A549 (cell line): ENCODE measurements around the gene NTNG1. TPM values are rescaled to one million over a fixed set of nuclear protein-coding genes. Genes with fewer than 3 reads are reported as not detected.
A peak's percentile ranks its signal among the peaks of the same experiment; 100 is the strongest.

Experiments used
- ATAC-seq, 2 experiments: fragments of 200-7000 bp in 1 of 2; fragments of >200 bp in 1 of 2; cut with Nextera tagmentation in 1 of 2; cut with Tn5 transposase in 1 of 2; 3 replicates each; pipeline versions ENCODE4 v1.8.0 to v1.9.1; 2018 to 2020; ENCODE audit warnings: mild to moderate bottlenecking in 1 of 2, moderate library complexity in 1 of 2
- CTCF ChIA-PET: fragments of 300-600 bp; sonication (Branson Sonifier 250); formaldehyde crosslinking; extraction: SDS; loops from one replicate; lab custom pipeline; 2021; ENCODE audit warnings: antibody characterized with exemption, inconsistent platforms; lab: Yijun Ruan, JAX
- POLR2A ChIA-PET: fragments of 350-600 bp; formaldehyde crosslinking; extraction: SDS; loops from one replicate; lab custom pipeline; 2021; ENCODE audit warnings: antibody characterized with exemption, inconsistent platforms; lab: Yijun Ruan, JAX
- DNase-seq, 2 experiments: peaks; one replicate each; pipeline versions ENCODE4 v3.0.0 to v3.0.0-alpha.2; 2011 to 2016; ENCODE audit warnings: low read depth in 1 of 2, low spot score in 1 of 2
- FAIRE-seq: peaks from 2 replicates; lab custom pipeline; 2011; peaks lifted over from hg19 to GRCh38; lab: Jason Lieb, UNC
- H3K27ac ChIP-seq, 2 experiments: fragments of >200 bp; sonication (Bioruptor Twin); formaldehyde crosslinking; 3 replicates each; pipeline ENCODE4 v1.5.1; 2016 to 2017
- H3K4me1 ChIP-seq: fragments of >200 bp; sonication (Bioruptor Twin); formaldehyde crosslinking; 3 replicates; pipeline ENCODE4 v1.6.1; 2016
- H3K4me2 ChIP-seq: fragments of >200 bp; sonication (Bioruptor Twin); formaldehyde crosslinking; 3 replicates; pipeline ENCODE4 v1.6.1; 2016
- H3K4me3 ChIP-seq: fragments of >200 bp; sonication (Bioruptor Twin); formaldehyde crosslinking; 3 replicates; pipeline ENCODE4 v1.5.1; 2016
- H3K9me3 ChIP-seq: fragments of >200 bp; sonication (Bioruptor Twin); formaldehyde crosslinking; 3 replicates; pipeline ENCODE4 v1.6.1; 2016
- CBX8 ChIP-seq: fragments of 200-600 bp; sonication (generic); IDR thresholded peaks from 2 replicates; pipeline ENCODE4 v1.6.1; 2016
- CHD2 ChIP-seq: fragments of 150-350 bp; IDR thresholded peaks from 2 replicates; pipeline ENCODE4 v1.6.1; 2014; ENCODE audit warnings: low read length; ENCODE audit not compliant: partially characterized antibody
- E2F6 ChIP-seq: IDR thresholded peaks from 2 replicates; pipeline ENCODE4 v1.6.1; 2012; ENCODE audit warnings: low read depth, borderline replicate concordance
- EHF ChIP-seq: fragments of 250-450 bp; sonication (Bioruptor Pico); IDR thresholded peaks from 2 replicates; pipeline ENCODE4 v1.5.0; 2020; ENCODE audit warnings: mild to moderate bottlenecking
- EHMT2 ChIP-seq: fragments of 200-600 bp; sonication (generic); IDR thresholded peaks from 2 replicates; pipeline ENCODE4 v1.6.1; 2016; ENCODE audit warnings: antibody characterized with exemption, low read depth, mild to moderate bottlenecking, moderate library complexity
- HES2 ChIP-seq: fragments of >200 bp; sonication (Bioruptor Twin); formaldehyde crosslinking; IDR thresholded peaks from 2 replicates; pipeline ENCODE4 v1.6.1; 2016
- HEYL ChIP-seq: fragments of 250-450 bp; sonication (Bioruptor Pico); IDR thresholded peaks from 2 replicates; pipeline ENCODE4 v1.8.0; 2021; ENCODE audit warnings: mild to moderate bottlenecking, moderate library complexity
- HOXA7 ChIP-seq: fragments of 250-450 bp; sonication (Bioruptor Pico); IDR thresholded peaks from 2 replicates; pipeline ENCODE4 v1.5.0; 2020; ENCODE audit warnings: mild to moderate bottlenecking, moderate library complexity
- JUNB ChIP-seq: fragments of >200 bp; sonication (Bioruptor Twin); formaldehyde crosslinking; IDR thresholded peaks from 2 replicates; pipeline ENCODE4 v1.6.1; 2016
- KDM1A ChIP-seq: fragments of 200-600 bp; sonication (generic); IDR thresholded peaks from 2 replicates; pipeline ENCODE4 v1.6.1; 2016; ENCODE audit warnings: low read depth, mild to moderate bottlenecking
- KDM5A ChIP-seq: fragments of 200-600 bp; sonication (generic); IDR thresholded peaks from 2 replicates; pipeline ENCODE4 v1.6.1; 2016; ENCODE audit warnings: antibody characterized with exemption, mild to moderate bottlenecking
- MAX ChIP-seq: IDR thresholded peaks from 2 replicates; pipeline ENCODE4 v1.6.1; 2012
- MYC ChIP-seq: IDR thresholded peaks from 2 replicates; pipeline ENCODE4 v1.6.1; 2012; ENCODE audit warnings: mild to moderate bottlenecking, inconsistent platforms, low read length, improper control_type of control experiment, borderline replicate concordance
- NFE2L2 ChIP-seq: fragments of 150-350 bp; conservative IDR thresholded peaks from 2 replicates; pipeline ENCODE4 v1.6.1; 2014; ENCODE audit warnings: low read length
- NPAS2 ChIP-seq: fragments of 250-450 bp; sonication (Bioruptor Pico); IDR thresholded peaks from 2 replicates; pipeline ENCODE4 v1.8.0; 2022; ENCODE audit warnings: mild to moderate bottlenecking, moderate library complexity, borderline replicate concordance
- NR3C1 ChIP-seq: fragments of >200 bp; sonication (Bioruptor Twin); formaldehyde crosslinking; IDR thresholded peaks from 3 replicates; pipeline ENCODE4 v1.6.1; 2017
- PBX3 ChIP-seq: IDR thresholded peaks from 2 replicates; pipeline ENCODE4 v1.6.1; 2012
- PHF8 ChIP-seq: fragments of 200-600 bp; sonication (generic); IDR thresholded peaks from 2 replicates; pipeline ENCODE4 v1.6.1; 2016; ENCODE audit warnings: low read depth, mild to moderate bottlenecking, antibody characterized with exemption, moderate library complexity, borderline replicate concordance
- POLR2AphosphoS2 ChIP-seq: conservative IDR thresholded peaks from 2 replicates; pipeline ENCODE4 v1.6.1; 2012; ENCODE audit warnings: low read length, improper control_type of control experiment, inconsistent platforms
- RAD21 ChIP-seq, 2 experiments: fragments of >200 bp in 1 of 2; sonication (Bioruptor Twin) in 1 of 2; formaldehyde crosslinking in 1 of 2; IDR thresholded peaks in 1 of 2; conservative IDR thresholded peaks in 1 of 2; 2 replicates in 1 of 2; 3 replicates in 1 of 2; pipeline ENCODE4 v1.6.1; 2012 to 2018; ENCODE audit warnings: inconsistent platforms in 1 of 2
- REST ChIP-seq: fragments of 200-600 bp; sonication (generic); IDR thresholded peaks from 2 replicates; pipeline ENCODE4 v1.6.1; 2016; ENCODE audit warnings: antibody characterized with exemption, mild to moderate bottlenecking, moderate library complexity
- SMC3 ChIP-seq: fragments of >200 bp; sonication (Bioruptor Twin); formaldehyde crosslinking; IDR thresholded peaks from 3 replicates; pipeline ENCODE4 v1.6.1; 2018; ENCODE audit warnings: inconsistent platforms
- SREBF2 ChIP-seq: fragments of 450-650 bp; IDR thresholded peaks from 2 replicates; pipeline ENCODE4 v1.6.1; 2014; ENCODE audit warnings: mild to moderate bottlenecking, moderate library complexity
- TFCP2L1 ChIP-seq: fragments of 250-450 bp; sonication (Bioruptor Pico); IDR thresholded peaks from 2 replicates; pipeline ENCODE4 v1.5.0; 2021; ENCODE audit warnings: mild to moderate bottlenecking
- USF2 ChIP-seq: fragments of 450-650 bp; IDR thresholded peaks from 2 replicates; pipeline ENCODE4 v1.6.1; 2014; ENCODE audit warnings: antibody characterized with exemption
- ZFP36 ChIP-seq: fragments of 450-650 bp; IDR thresholded peaks from 2 replicates; pipeline ENCODE4 v1.6.1; 2014; ENCODE audit warnings: borderline replicate concordance; ENCODE audit not compliant: partially characterized antibody
- ZSCAN20 ChIP-seq: fragments of 250-450 bp; sonication (Bioruptor Pico); IDR thresholded peaks from 2 replicates; pipeline ENCODE4 v1.8.0; 2022; ENCODE audit warnings: mild to moderate bottlenecking, moderate library complexity
- WGBS: methylation state at CpG from one replicate; pipeline ENCODE4 v1.1.6; 2017; ENCODE audit errors: missing lambda C conversion rate; 5-methylcytosine and 5-hydroxymethylcytosine counted together
- polyA plus RNA-seq, 4 experiments: library from polyadenylated mRNA; depleted of rRNA in 3 of 4; stranded (reverse); fragments of >200 nt; fragmentation: RNase III in 1 of 4; extraction: RNeasy Plus Mini Kit Qiagen cat#74134 plus additional on column Dnase treatment in 1 of 4; gene quantifications; 2 replicates in 3 of 4; 3 replicates in 1 of 4; pipeline ENCODE4 v1.2.3, GENCODE V29; 2011 to 2017

Gene NTNG1
- polyA plus RNA-seq, 2 of the 4 experiments (the other 2 are of a cell fraction) = not detected

GRCh38 chr1:107474877-107475612, 334.2 kb downstream of the NTNG1 start:
- no peak for ATAC-seq
- Histone ChIP-seq H3K4me1 (no peaks in the 10 kb centered on the region), H3K4me2 (no peak overlapping the region), H3K4me3 (no peak overlapping the region), H3K9me3 (no peaks in the 10 kb centered on the region), H3K27ac (no peak overlapping the region)
- TF ChIP-seq CBX8 (no peak), HOXA7 (CRISPR knock-in tag) (no peak), JUNB (no peak), NPAS2 (CRISPR knock-in tag) (no peak), SREBF2 (no peak), POLR2AphosphoS2 (no peak), USF2 (no peak), REST (no peak), SMC3 (no peak), CHD2 (no peak), MYC (no peak), KDM1A (no peak), E2F6 (no peak), EHF (no peak)
- DNase-seq = no peak
- CTCF ChIA-PET = no interaction called here
- no peak for FAIRE-seq
- POLR2A ChIA-PET = no interaction called here
- 6% methylated on average over 1 of the region's 1 CpG for WGBS

GRCh38 chr1:107477233-107477632, 336.4 kb downstream of the NTNG1 start:
- WGBS = 6% methylated on average over 2 of the region's 2 CpGs
- TF ChIP-seq JUNB (no peak), HES2 (no peak), HEYL (no peak), ZFP36 (no peak), ZSCAN20 (no peak), TFCP2L1 (CRISPR knock-in tag) (no peak), MAX (no peak), KDM5A (no peak), NFE2L2 (no peak), CHD2 (no peak), PBX3 (no peak), RAD21 (conservative IDR thresholded peaks at IDR 0.05 in 1 of 2, IDR thresholded peaks at IDR 0.05 in 1 of 2) (no peak), NR3C1 (no peak), EHMT2 (no peak), PHF8 (no peak), MYC (no peak), NPAS2 (CRISPR knock-in tag) (no peak)
- DNase-seq (peak in 1 of 2 experiments; percentile 11), ATAC-seq (no peak), FAIRE-seq (no peak)
- H3K4me1 ChIP-seq = no peaks in the 10 kb centered on the region
- H3K9me3 ChIP-seq = no peaks in the 10 kb centered on the region
- H3K4me3 ChIP-seq = no peak overlapping the region
- H3K4me2 ChIP-seq = no peak overlapping the region
- no peak overlapping the region for H3K27ac ChIP-seq
- CTCF ChIA-PET = no interaction called here
- POLR2A ChIA-PET = no interaction called here
